Osteoblast (primary cell): ENCODE measurements around the gene SIK1. TPM values are rescaled to one million over a fixed set of nuclear protein-coding genes. Genes with fewer than 3 reads are reported as not detected.

Experiments
- DNase-seq: peaks from one replicate; pipeline ENCODE4 v3.0.0; 2011; ENCODE audit warnings: low spot score, mixed read lengths; ENCODE audit not compliant: insufficient read length; ENCODE audit errors: missing footprints
- H2AFZ ChIP-seq: 2 replicates; pipeline ENCODE4 v1.6.0; 2011; ENCODE audit warnings: mild to moderate bottlenecking, low read length
- H3K27ac ChIP-seq: 2 replicates; pipeline ENCODE4 v1.5.1; 2011; ENCODE audit warnings: mild to moderate bottlenecking, low read depth, low read length, moderate library complexity
- H3K27me3 ChIP-seq: 2 replicates; pipeline ENCODE4 v1.6.0; 2012; ENCODE audit warnings: mild to moderate bottlenecking, control low read depth, inconsistent platforms, low read length, moderate library complexity; ENCODE audit not compliant: insufficient read depth
- H3K36me3 ChIP-seq: 2 replicates; pipeline ENCODE4 v1.5.1; 2011; ENCODE audit warnings: mild to moderate bottlenecking, low read length, control low read depth, moderate library complexity; ENCODE audit not compliant: insufficient read depth
- H3K4me1 ChIP-seq: 2 replicates; pipeline ENCODE4 v1.5.1; 2011; ENCODE audit warnings: mild to moderate bottlenecking, low read length, control low read depth, moderate library complexity; ENCODE audit not compliant: insufficient read depth
- H3K4me2 ChIP-seq: 2 replicates; pipeline ENCODE4 v1.6.0; 2011; ENCODE audit warnings: mild to moderate bottlenecking, low read length; ENCODE audit not compliant: insufficient read depth
- H3K4me3 ChIP-seq: fragments of 200-600 bp; sonication (generic); 3 replicates; pipeline ENCODE4 v1.5.1; 2012; ENCODE audit warnings: mild to moderate bottlenecking, low read length, inconsistent platforms; ENCODE audit not compliant: insufficient read depth
- H3K79me2 ChIP-seq: 2 replicates; pipeline ENCODE4 v1.6.0; 2012; ENCODE audit warnings: mild to moderate bottlenecking, low read length, control low read depth, inconsistent platforms; ENCODE audit not compliant: insufficient read depth
- H3K9me3 ChIP-seq: 2 replicates; pipeline ENCODE4 v1.5.1; 2011; ENCODE audit warnings: low read depth, low read length, control low read depth
- H4K20me1 ChIP-seq: 2 replicates; pipeline ENCODE4 v1.6.0; 2012; ENCODE audit warnings: mild to moderate bottlenecking, low read length, control low read depth; ENCODE audit not compliant: insufficient read depth
- total RNA-seq: library from RNA; depleted of rRNA; stranded (reverse); fragments of >200 nt; gene quantifications from 2 replicates; pipeline ENCODE4 v1.2.3, GENCODE V29; 2012
- TF ChIP-seq, protein P1 (sequence below): IDR thresholded peaks from 2 replicates; pipeline ENCODE4 v1.5.1; 2011; ENCODE audit warnings: mild to moderate bottlenecking, low read depth, low read length, moderate library complexity; ENCODE audit errors: extremely low read depth

Gene SIK1
- total RNA-seq, 1 donor = 3.3 TPM

- TF ChIP-seq, protein P1, sequence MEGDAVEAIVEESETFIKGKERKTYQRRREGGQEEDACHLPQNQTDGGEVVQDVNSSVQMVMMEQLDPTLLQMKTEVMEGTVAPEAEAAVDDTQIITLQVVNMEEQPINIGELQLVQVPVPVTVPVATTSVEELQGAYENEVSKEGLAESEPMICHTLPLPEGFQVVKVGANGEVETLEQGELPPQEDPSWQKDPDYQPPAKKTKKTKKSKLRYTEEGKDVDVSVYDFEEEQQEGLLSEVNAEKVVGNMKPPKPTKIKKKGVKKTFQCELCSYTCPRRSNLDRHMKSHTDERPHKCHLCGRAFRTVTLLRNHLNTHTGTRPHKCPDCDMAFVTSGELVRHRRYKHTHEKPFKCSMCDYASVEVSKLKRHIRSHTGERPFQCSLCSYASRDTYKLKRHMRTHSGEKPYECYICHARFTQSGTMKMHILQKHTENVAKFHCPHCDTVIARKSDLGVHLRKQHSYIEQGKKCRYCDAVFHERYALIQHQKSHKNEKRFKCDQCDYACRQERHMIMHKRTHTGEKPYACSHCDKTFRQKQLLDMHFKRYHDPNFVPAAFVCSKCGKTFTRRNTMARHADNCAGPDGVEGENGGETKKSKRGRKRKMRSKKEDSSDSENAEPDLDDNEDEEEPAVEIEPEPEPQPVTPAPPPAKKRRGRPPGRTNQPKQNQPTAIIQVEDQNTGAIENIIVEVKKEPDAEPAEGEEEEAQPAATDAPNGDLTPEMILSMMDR = no peak
- Histone ChIP-seq H2AFZ (no peak overlapping the region), H3K4me2 (no peak overlapping the region), H3K4me3 (no peak overlapping the region), H3K79me2 (no peaks in the 10 kb centered on the region), H3K4me1 (no peaks in the 10 kb centered on the region), H3K36me3 (no peaks in the 10 kb centered on the region), H4K20me1 (no peaks in the 10 kb centered on the region), H3K27me3 (no peaks in the 10 kb centered on the region), H3K9me3 (no peaks in the 10 kb centered on the region), H3K27ac (no peak overlapping the region)
- DNase-seq = no peak
These were observed 51.7 kb downstream of the SIK1 start for GRCh38 chr21:43375006-43375836.

DNA sequence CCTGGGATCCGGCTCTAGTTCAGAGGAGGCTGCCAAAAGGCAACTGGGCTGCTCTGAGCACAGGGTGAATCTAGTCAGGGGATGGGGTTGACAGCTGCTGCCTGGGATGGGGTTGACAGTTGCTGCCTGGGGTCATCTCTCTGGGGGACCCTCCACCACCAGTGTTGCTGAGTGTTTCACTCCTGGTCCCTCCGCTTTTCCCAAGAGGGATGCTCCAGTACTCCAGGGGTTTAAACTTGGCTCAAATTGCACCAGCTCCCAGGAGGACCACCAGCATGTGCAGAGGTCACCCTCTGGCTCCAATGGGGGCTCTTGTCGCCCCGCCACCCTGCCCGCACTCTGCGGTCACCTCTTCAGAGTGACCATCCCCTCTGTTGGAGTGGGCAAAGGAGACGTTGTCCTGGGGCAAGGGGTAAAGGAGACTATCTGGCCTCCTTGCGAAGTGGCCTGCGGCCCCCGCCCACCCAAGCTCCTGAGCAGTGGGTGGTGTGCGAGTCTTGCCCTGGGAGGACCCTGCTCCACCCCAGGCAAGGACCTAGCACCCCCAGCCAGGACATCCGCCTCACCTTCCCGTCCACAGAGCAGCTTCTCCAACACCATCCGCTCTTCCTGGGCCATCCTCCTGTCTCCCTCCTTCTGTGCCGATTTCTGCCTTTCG, 52.6 kb downstream of the SIK1 start:
- Histone ChIP-seq H2AFZ (no peak overlapping the region), H3K27ac (no peak overlapping the region), H3K4me3 (no peak overlapping the region), H3K9me3 (no peaks in the 10 kb centered on the region), H4K20me1 (no peaks in the 10 kb centered on the region), H3K79me2 (no peaks in the 10 kb centered on the region), H3K36me3 (no peaks in the 10 kb centered on the region), H3K4me1 (no peaks in the 10 kb centered on the region), H3K27me3 (no peaks in the 10 kb centered on the region), H3K4me2 (no peak overlapping the region)
- TF ChIP-seq, protein P1 = no peak
- no peak for DNase-seq

- no peak overlapping the region for H3K4me2 ChIP-seq
- H4K20me1 ChIP-seq = no peaks in the 10 kb centered on the region
- no peak overlapping the region for H3K27ac ChIP-seq
- H3K27me3 ChIP-seq = no peaks in the 10 kb centered on the region
- no peak for DNase-seq
- no peak overlapping the region for H3K4me3 ChIP-seq
- TF ChIP-seq, protein P1 = no peak
- no peak overlapping the region for H2AFZ ChIP-seq
- H3K9me3 ChIP-seq = no peaks in the 10 kb centered on the region
- no peaks in the 10 kb centered on the region for H3K36me3 ChIP-seq
- no peaks in the 10 kb centered on the region for H3K4me1 ChIP-seq
- no peaks in the 10 kb centered on the region for H3K79me2 ChIP-seq
These were observed 53.3 kb downstream of the SIK1 start for GRCh38 chr21:43373362-43374227.
